ENCODE results near the gene ALCAM.

DNA sequence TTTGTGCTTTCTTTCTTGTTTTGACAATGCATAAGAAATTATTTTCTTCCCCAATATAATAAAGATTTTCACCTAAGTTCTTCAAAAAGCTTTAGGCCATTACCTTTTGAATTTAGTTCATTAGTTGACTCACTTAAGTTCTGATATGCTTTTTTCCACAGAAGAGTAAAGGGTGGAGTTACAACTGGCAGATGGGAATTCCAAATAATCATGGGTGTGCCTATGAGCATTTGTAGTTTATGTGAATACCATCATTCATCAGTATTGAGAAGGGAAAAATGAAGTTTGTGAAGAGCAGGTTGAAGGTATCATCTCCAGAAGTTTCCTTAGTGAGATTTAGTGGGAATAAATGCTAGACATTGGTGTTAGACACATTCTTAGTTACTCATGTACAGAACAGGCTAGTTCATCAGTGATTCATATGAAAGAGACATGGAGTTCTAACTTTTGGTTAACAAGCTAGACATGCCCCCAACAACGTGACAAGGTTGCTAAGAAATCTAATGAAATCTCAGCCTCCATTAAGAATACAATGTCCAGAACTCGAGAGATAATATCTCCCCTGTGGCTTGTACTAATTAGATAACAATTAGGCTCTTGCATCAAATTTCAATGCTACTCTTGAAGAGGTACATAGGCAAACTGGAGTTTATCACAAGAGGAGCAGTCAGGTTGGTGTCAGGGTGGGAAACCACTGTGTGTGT lies 16.9 kb upstream of the ALCAM start:
- TF ChIP-seq POLR2A (IDR thresholded peaks at IDR 0.05) (no peak), POLR2AphosphoS5 (IDR thresholded peaks at IDR 0.05) (no peak), EP300 (IDR thresholded peaks at IDR 0.05) (no peak)
- TF ChIP-seq, protein P1, sequence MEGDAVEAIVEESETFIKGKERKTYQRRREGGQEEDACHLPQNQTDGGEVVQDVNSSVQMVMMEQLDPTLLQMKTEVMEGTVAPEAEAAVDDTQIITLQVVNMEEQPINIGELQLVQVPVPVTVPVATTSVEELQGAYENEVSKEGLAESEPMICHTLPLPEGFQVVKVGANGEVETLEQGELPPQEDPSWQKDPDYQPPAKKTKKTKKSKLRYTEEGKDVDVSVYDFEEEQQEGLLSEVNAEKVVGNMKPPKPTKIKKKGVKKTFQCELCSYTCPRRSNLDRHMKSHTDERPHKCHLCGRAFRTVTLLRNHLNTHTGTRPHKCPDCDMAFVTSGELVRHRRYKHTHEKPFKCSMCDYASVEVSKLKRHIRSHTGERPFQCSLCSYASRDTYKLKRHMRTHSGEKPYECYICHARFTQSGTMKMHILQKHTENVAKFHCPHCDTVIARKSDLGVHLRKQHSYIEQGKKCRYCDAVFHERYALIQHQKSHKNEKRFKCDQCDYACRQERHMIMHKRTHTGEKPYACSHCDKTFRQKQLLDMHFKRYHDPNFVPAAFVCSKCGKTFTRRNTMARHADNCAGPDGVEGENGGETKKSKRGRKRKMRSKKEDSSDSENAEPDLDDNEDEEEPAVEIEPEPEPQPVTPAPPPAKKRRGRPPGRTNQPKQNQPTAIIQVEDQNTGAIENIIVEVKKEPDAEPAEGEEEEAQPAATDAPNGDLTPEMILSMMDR (IDR thresholded peaks at IDR 0.05), result no peak

Data from stomach (tissue), 4 donors.